Measurements from ENCODE around the gene TMEM40.

TMEM40 gene

GRCh38 chr3:12710062-12710461, 49.0 kb downstream of the TMEM40 start:
- no peaks in the 10 kb centered on the region for H3K9me3 ChIP-seq (ENCODE audit: insufficient read depth, low read length)
- H3K27ac ChIP-seq (ENCODE audit: low read length) = no peak overlapping the region
- peaks cover 58% of the 10 kb centered on the region for H3K27me3 ChIP-seq (ENCODE audit: low read depth, low read length)
- no peak overlapping the region for H3K9ac ChIP-seq (ENCODE audit: low read length)
- no peak overlapping the region for H3K4me3 ChIP-seq (ENCODE audit: low read length)
- H3K36me3 ChIP-seq (replicated peaks; ENCODE audit: low read depth, low read length) = no peaks in the 10 kb centered on the region
- no peaks in the 10 kb centered on the region for H3K4me1 ChIP-seq (ENCODE audit: low read length)
- no peak overlapping the region for H3K4me2 ChIP-seq (ENCODE audit: low read length)
- no peak for TF ChIP-seq EZH2phosphoT487 (IDR thresholded peaks at IDR 0.05; ENCODE audit: low read depth)
- no peak for TF ChIP-seq CTCF (IDR thresholded peaks at IDR 0.05; ENCODE audit: low read depth, low read length)
- H2AFZ ChIP-seq (ENCODE audit: low read depth, low read length) = no peak overlapping the region
- H3K79me2 ChIP-seq (ENCODE audit: low read length) = no peaks in the 10 kb centered on the region
- H4K20me1 ChIP-seq (ENCODE audit: insufficient read depth, low read length) = no peaks in the 10 kb centered on the region

GRCh38 chr3:12709334-12709733, 49.7 kb downstream of the TMEM40 start:
- no peak overlapping the region for H3K27ac ChIP-seq (ENCODE audit: low read length)
- no peak overlapping the region for H2AFZ ChIP-seq (ENCODE audit: low read depth, low read length)
- no peaks in the 10 kb centered on the region for H3K36me3 ChIP-seq (replicated peaks; ENCODE audit: low read depth, low read length)
- H3K4me3 ChIP-seq (ENCODE audit: low read length) = no peak overlapping the region
- H3K79me2 ChIP-seq (ENCODE audit: low read length) = no peaks in the 10 kb centered on the region
- TF ChIP-seq CTCF (IDR thresholded peaks at IDR 0.05; ENCODE audit: low read depth, low read length) = no peak
- no peak for TF ChIP-seq EZH2phosphoT487 (IDR thresholded peaks at IDR 0.05; ENCODE audit: low read depth)
- H4K20me1 ChIP-seq (ENCODE audit: insufficient read depth, low read length) = no peaks in the 10 kb centered on the region
- no peak overlapping the region for H3K9ac ChIP-seq (ENCODE audit: low read length)
- no peaks in the 10 kb centered on the region for H3K9me3 ChIP-seq (ENCODE audit: insufficient read depth, low read length)
- no peak overlapping the region for H3K4me2 ChIP-seq (ENCODE audit: low read length)
- H3K4me1 ChIP-seq (ENCODE audit: low read length) = no peaks in the 10 kb centered on the region
- H3K27me3 ChIP-seq (ENCODE audit: low read depth, low read length) = peaks cover 59% of the 10 kb centered on the region

- Histone ChIP-seq H3K4me1 (ENCODE audit: low read length) (no peaks in the 10 kb centered on the region), H3K4me3 (ENCODE audit: low read length) (no peak overlapping the region), H3K9me3 (ENCODE audit: insufficient read depth, low read length) (no peaks in the 10 kb centered on the region), H3K79me2 (ENCODE audit: low read length) (no peaks in the 10 kb centered on the region), H3K36me3 (replicated peaks; ENCODE audit: low read depth, low read length) (no peaks in the 10 kb centered on the region), H3K27ac (ENCODE audit: low read length) (no peak overlapping the region), H2AFZ (ENCODE audit: low read depth, low read length) (no peak overlapping the region), H3K9ac (ENCODE audit: low read length) (no peak overlapping the region), H3K4me2 (ENCODE audit: low read length) (no peak overlapping the region), H3K27me3 (ENCODE audit: low read depth, low read length) (peaks cover 56% of the 10 kb centered on the region), H4K20me1 (ENCODE audit: insufficient read depth, low read length) (no peaks in the 10 kb centered on the region)
- TF ChIP-seq EZH2phosphoT487 (IDR thresholded peaks at IDR 0.05; ENCODE audit: low read depth) = no peak
- TF ChIP-seq CTCF (IDR thresholded peaks at IDR 0.05; ENCODE audit: low read depth, low read length) = no peak
These were observed 50.4 kb downstream of the TMEM40 start for GRCh38 chr3:12708584-12709192.

GRCh38 chr3:12707449-12707848, 51.6 kb downstream of the TMEM40 start:
- H3K4me2 ChIP-seq (ENCODE audit: low read length) = no peak overlapping the region
- no peaks in the 10 kb centered on the region for H3K79me2 ChIP-seq (ENCODE audit: low read length)
- H3K27me3 ChIP-seq (ENCODE audit: low read depth, low read length) = peaks cover 46% of the 10 kb centered on the region
- H3K4me3 ChIP-seq (ENCODE audit: low read length) = no peak overlapping the region
- H4K20me1 ChIP-seq (ENCODE audit: insufficient read depth, low read length) = no peaks in the 10 kb centered on the region
- no peaks in the 10 kb centered on the region for H3K9me3 ChIP-seq (ENCODE audit: insufficient read depth, low read length)
- no peaks in the 10 kb centered on the region for H3K4me1 ChIP-seq (ENCODE audit: low read length)
- no peak for TF ChIP-seq CTCF (IDR thresholded peaks at IDR 0.05; ENCODE audit: low read depth, low read length)
- TF ChIP-seq EZH2phosphoT487 (IDR thresholded peaks at IDR 0.05; ENCODE audit: low read depth) = no peak
- no peak overlapping the region for H3K27ac ChIP-seq (ENCODE audit: low read length)
- H3K36me3 ChIP-seq (replicated peaks; ENCODE audit: low read depth, low read length) = no peaks in the 10 kb centered on the region
- H2AFZ ChIP-seq (ENCODE audit: low read depth, low read length) = no peak overlapping the region
- no peak overlapping the region for H3K9ac ChIP-seq (ENCODE audit: low read length)

All from OCI-LY3 (cell line).